GM23248 (cell line): ENCODE results near the gene GBF1.

Source experiments
- EZH2 ChIP-seq: fragments of 200-600 bp; sonication (generic); IDR thresholded peaks from 2 replicates; pipeline ENCODE4 v1.6.1; 2018; ENCODE audit warnings: antibody characterized with exemption, mild to moderate bottlenecking; ENCODE audit not compliant: insufficient read depth, poor library complexity, severe bottlenecking
- EZH2phosphoT487 ChIP-seq: fragments of 200-600 bp; sonication (generic); IDR thresholded peaks from 2 replicates; pipeline ENCODE4 v1.6.1; 2018; ENCODE audit warnings: antibody characterized with exemption, moderate library complexity, mild to moderate bottlenecking, low read depth; ENCODE audit not compliant: insufficient read depth

- TF ChIP-seq EZH2 = no peak
- TF ChIP-seq EZH2phosphoT487 = no peak
Observed at GRCh38 chr10:102384053-102384452, 138.7 kb downstream of the GBF1 start.
